BJ (cell line): Measurements from ENCODE around the gene CIROP. TPM values are rescaled to one million over a fixed set of nuclear protein-coding genes. Genes with fewer than 3 reads are reported as not detected.

Experiments used
- CTCF ChIA-PET: fragments of 350-600 bp; formaldehyde crosslinking; extraction: SDS; loops from one replicate; lab custom pipeline; 2021; ENCODE audit warnings: antibody characterized with exemption, inconsistent platforms; lab: Yijun Ruan, JAX
- POLR2A ChIA-PET: fragments of 300-600 bp; sonication (Branson Sonifier 250); formaldehyde crosslinking; extraction: SDS; loops from one replicate; lab custom pipeline; 2021; ENCODE audit warnings: antibody characterized with exemption; lab: Charles Lee
- DNase-seq: peaks from one replicate; pipeline ENCODE4 v3.0.0-alpha.2; 2011; ENCODE audit warnings: low read depth
- H3K27me3 ChIP-seq: 2 replicates; pipeline ENCODE4 v1.6.0; 2011; ENCODE audit warnings: low read length; ENCODE audit not compliant: control insufficient read depth, insufficient read depth
- H3K36me3 ChIP-seq: 2 replicates; pipeline ENCODE4 v1.5.1; 2011; ENCODE audit warnings: low read length; ENCODE audit not compliant: control insufficient read depth, insufficient read depth
- H3K4me3 ChIP-seq: 2 replicates; pipeline ENCODE4 v1.5.1; 2011; ENCODE audit warnings: low read depth, mild to moderate bottlenecking, control low read depth, low read length
- CTCF ChIP-seq: IDR thresholded peaks from 2 replicates; pipeline ENCODE4 v1.5.1; 2011; ENCODE audit warnings: low read depth, mild to moderate bottlenecking, control low read depth, inconsistent platforms, low read length, moderate library complexity; ENCODE audit not compliant: insufficient read depth
- polyA plus RNA-seq: library from polyadenylated mRNA; depleted of rRNA; stranded (reverse); fragments of >200 nt; gene quantifications from 2 replicates; pipeline ENCODE4 v1.2.3, GENCODE V29; 2011

Gene CIROP
- polyA plus RNA-seq, 1 experiment = 0.07 TPM

GRCh38 chr14:23093104-23093503, 11.7 kb downstream of the CIROP start:
- POLR2A ChIA-PET = no interaction called here
- no peak for TF ChIP-seq CTCF
- Histone ChIP-seq H3K4me3 (peak overlapping the region; percentile 89), H3K36me3 (peaks cover 16% of the 10 kb centered on the region), H3K27me3 (no peaks in the 10 kb centered on the region)
- no peak for DNase-seq
- CTCF ChIA-PET = interaction anchor here (1.2 to 5.9 kb wide), 2 partner anchors 15 to 24 kb away, joined by 4 to 50 read pairs; no protein-coding TSS in a partner anchor

DNA sequence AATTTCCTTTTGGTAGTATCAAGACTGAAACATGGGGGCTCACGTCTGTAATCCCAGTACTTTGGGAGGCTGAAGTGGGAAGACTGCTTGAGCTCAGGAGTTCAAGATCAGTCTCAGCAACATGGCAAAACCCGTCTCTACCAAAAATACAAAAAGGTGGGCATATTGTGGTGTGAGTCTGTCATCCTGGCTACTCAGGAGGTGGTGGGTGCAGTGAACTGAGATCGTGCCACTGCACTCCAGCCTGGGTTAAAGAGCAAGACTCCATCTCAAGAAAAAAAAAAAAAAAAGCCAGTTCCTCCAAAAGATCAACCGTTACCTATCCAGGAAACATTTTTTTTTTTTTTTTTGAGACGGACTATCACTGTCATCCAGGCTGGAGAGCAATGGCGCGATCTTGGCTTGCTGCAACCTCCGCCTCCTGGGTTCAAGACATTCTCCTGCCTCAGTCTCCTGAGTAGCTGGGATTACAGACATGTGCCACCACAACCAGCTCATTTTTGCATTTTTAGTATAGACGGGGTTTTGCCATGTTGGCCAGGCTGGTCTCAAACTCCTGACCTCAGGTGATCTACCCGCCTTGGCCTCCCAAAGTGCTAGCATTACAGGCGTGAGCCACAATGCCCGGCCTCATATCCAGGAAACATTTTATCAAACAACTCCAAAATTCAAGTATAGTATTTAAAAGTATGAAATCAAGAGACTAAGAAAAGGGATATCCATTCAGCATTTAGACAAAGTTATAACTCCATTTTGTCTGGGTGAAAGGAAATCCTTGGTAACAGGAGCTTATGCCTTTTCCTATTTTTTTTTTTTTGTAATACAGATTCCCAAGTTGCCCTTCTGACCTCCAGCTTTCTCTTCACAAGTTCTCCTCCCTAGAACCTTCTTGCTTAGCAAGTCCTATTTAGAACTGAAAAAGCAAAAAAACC, 13.2 kb downstream of the CIROP start:
- CTCF ChIA-PET = interaction anchor here (1.0 to 5.9 kb wide), 5 partner anchors 13 to 105 kb away, joined by 3 to 50 read pairs (median 4); no protein-coding TSS in a partner anchor
- H3K36me3 ChIP-seq = peaks cover 11% of the 10 kb centered on the region
- POLR2A ChIA-PET = interaction anchor here (0.6 kb wide), 1 partner anchor 13 kb away, joined by 3 read pairs; no protein-coding TSS in a partner anchor

DNA sequence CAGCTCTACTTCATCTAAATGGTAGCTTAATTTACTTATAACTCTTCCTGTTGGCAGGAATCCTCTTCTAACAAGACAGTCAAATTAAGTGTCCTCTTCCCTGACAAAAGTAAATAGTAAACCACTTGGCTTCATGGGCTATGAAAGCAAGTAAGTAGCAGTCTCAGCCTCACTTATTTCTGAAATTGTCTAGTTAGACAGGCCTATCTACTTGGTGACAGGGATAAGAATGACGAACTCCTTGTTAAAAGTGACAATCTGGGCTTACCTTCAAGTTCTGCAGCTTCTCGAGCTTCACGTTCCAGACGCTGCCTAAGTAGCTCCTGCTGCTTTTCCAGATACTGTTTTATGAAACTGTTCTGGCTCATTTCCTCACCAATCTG, 14.5 kb downstream of the CIROP start:
- H3K36me3 ChIP-seq = peaks cover 14% of the 10 kb centered on the region
- no peak for DNase-seq

More for the DNA sequence above, 13.2 kb downstream of the CIROP start:
- no peaks in the 10 kb centered on the region for H3K27me3 ChIP-seq
- DNase-seq = no peak
- H3K4me3 ChIP-seq = no peak overlapping the region
- TF ChIP-seq CTCF = no peak

GRCh38 chr14:23089498-23090253, 15.1 kb downstream of the CIROP start:
- ChIA-PET CTCF (interaction anchor here (0.8 to 5.9 kb wide), 3 partner anchors 11 to 98 kb away, joined by 3 to 50 read pairs (median 3); no protein-coding TSS in a partner anchor), POLR2A (no interaction called here)
- peaks cover 15% of the 10 kb centered on the region for H3K36me3 ChIP-seq
- no peak for TF ChIP-seq CTCF
- no peak overlapping the region for H3K4me3 ChIP-seq
- DNase-seq = no peak
- H3K27me3 ChIP-seq = no peaks in the 10 kb centered on the region

More for the DNA sequence above, 14.5 kb downstream of the CIROP start:
- Histone ChIP-seq H3K27me3 (no peaks in the 10 kb centered on the region), H3K4me3 (no peak overlapping the region)
- no peak for TF ChIP-seq CTCF
- ChIA-PET POLR2A (no interaction called here), CTCF (interaction anchor here (0.8 to 5.9 kb wide), 3 partner anchors 12 to 97 kb away, joined by 3 to 50 read pairs (median 3); no protein-coding TSS in a partner anchor)
